GM12892 (cell line): ENCODE measurements around the gene NARF.
"Not testable (repeated sequence)": the region's sequence is repeated elsewhere in the genome, so short reads cannot be mapped to it uniquely, and the experiment has no call there.

Source experiments
- DNase-seq: peaks from one replicate; pipeline ENCODE4 v3.0.0; 2011; ENCODE audit not compliant: insufficient read length
- FAIRE-seq: peaks from 2 replicates; lab custom pipeline; 2011; peaks lifted over from hg19 to GRCh38; lab: Jason Lieb, UNC
- POLR2A ChIP-seq: IDR thresholded peaks from 2 replicates; pipeline ENCODE4 v1.6.1; 2011; ENCODE audit warnings: low read depth, low read length, control low read depth
- POLR2AphosphoS5 ChIP-seq: IDR thresholded peaks from 2 replicates; pipeline ENCODE4 v1.6.1; 2011; ENCODE audit warnings: low read depth, low read length, control low read depth
- TAF1 ChIP-seq: IDR thresholded peaks from 2 replicates; pipeline ENCODE4 v1.6.1; 2011; ENCODE audit warnings: low read depth, mild to moderate bottlenecking, control low read depth, low read length, borderline replicate concordance

Gene NARF

DNA sequence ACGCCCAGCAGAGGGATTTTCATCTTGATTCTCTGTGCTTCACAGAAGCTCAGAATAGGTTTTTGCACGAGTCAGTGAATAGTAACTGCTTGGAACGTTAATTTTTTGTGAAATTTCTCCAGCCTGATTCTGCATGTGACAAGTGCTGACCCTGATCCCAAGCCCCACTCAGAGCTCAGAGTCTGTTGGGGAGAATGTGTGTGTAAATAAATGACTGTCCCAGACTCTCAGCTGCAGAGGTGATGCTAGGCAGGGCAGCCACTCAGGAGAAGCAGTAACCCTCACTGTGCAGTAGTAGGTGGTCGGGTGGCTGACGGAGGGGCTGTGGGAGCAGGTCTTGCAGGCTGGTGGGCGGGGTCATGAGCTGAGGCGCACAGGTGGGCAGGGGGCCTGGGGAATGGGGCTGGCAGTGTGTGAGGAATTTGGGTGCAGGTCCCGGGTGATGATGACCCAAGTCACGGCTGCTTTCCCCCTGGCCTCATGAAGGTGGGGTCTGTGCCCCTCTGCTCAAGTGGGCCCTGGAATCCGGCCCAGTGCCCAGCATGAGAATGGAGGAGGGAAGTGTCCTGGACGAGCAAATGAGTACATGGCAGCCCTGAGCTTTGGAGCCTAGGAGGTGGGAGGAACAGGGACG lies 44.7 kb downstream of the NARF start:
- TF ChIP-seq POLR2AphosphoS5 (no peak), TAF1 (no peak), POLR2A (no peak)
- DNase-seq (no peak), FAIRE-seq (no peak)

DNA sequence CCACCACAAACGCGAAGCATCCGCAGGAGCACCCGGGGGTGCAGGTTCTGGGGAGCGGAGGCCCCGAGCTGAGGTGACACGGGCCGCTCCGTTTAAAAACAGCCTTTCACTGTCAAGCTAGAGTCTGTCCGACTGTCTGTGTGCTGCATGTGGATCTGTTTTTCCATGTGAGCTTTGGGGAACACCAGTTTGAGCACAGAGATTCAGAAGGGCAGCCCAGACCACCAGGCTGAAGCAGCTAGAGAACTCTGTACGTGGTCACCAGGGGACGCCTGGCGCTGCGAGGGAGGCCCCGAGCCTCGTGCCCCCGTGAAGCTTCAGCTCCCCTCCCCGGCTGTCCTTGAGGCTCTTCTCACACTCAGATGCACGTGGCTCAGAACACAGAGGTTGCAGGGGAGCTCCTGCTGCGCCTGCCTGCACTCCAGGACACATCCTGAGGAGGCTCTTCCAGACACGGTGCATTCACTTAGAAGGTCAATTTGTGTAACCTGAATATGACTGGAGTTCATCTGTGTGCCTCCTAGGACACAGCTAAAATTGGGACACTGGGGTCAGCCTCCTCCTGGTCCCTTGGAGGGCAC lies 45.3 kb downstream of the NARF start:
- no peak for FAIRE-seq

GRCh38 chr17:82505296-82505695 lies 46.8 kb downstream of the NARF start:
- FAIRE-seq (no peak), DNase-seq (no peak)
- TF ChIP-seq POLR2AphosphoS5 (no peak), TAF1 (no peak), POLR2A (no peak)

More for the DNA sequence above, 45.3 kb downstream of the NARF start:
- DNase-seq: no peak
- no peak for TF ChIP-seq POLR2AphosphoS5
- TF ChIP-seq TAF1: no peak
- TF ChIP-seq POLR2A: no peak

- DNase-seq: not testable (repeated sequence)
- FAIRE-seq: peak; percentile 92
These were observed 47.9 kb downstream of the NARF start for GRCh38 chr17:82506402-82506801.

DNA sequence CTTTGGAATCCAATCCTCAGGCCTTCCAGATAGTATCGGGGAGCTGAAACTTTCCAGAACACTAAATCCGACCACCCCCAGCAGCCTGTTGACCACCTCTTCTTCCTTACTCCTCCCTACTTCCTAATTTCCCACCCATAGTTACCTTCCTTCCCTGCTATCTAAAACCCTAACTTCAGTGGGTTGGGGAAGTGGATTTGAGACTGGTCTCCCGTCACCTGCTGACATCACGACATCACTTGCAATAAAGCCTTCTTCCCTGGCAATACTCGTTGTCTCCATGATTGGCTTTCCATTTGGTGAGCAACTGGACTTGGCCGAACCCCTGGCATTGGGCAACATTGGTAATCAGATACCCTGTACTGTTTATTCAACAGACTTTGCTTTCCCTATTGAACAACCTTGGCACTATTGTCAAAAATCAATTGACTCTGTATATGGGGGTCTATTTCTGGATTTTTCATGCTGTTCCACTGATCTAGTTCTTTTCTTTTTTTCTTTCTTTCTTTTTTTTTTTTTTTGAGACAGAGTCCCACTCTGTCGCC lies 49.2 kb downstream of the NARF start:
- TF ChIP-seq POLR2AphosphoS5 (no peak), POLR2A (no peak), TAF1 (no peak)
- DNase-seq: no peak
- peak; percentile 81 for FAIRE-seq

DNA sequence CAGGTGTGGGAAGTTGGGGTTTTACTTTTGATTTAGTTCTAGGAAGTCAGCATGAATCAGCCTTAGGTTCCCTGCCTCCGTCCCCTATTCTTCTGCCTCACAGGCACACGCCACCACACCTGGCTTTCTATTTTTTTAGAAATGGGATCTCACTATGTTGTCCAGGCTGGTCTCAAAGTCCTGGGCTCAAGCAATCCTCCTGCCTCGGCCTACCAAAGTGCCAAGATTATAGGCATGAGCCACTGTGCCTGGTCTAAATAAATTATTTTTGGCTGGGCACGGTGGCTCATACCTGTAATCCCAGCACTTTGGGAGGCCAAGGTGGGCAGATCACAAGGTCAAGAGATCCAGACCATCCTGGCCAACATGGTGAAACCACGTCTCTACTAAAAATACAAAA lies 53.1 kb downstream of the NARF start:
- not testable (repeated sequence) for DNase-seq, FAIRE-seq

- FAIRE-seq, DNase-seq: not testable (repeated sequence)
These were observed 55.3 kb downstream of the NARF start for GRCh38 chr17:82513864-82514263.

- no peak for DNase-seq
- FAIRE-seq: no peak
- TF ChIP-seq POLR2AphosphoS5 (no peak), TAF1 (no peak), POLR2A (no peak)
These were observed 58.8 kb downstream of the NARF start for GRCh38 chr17:82517230-82517865.

DNA sequence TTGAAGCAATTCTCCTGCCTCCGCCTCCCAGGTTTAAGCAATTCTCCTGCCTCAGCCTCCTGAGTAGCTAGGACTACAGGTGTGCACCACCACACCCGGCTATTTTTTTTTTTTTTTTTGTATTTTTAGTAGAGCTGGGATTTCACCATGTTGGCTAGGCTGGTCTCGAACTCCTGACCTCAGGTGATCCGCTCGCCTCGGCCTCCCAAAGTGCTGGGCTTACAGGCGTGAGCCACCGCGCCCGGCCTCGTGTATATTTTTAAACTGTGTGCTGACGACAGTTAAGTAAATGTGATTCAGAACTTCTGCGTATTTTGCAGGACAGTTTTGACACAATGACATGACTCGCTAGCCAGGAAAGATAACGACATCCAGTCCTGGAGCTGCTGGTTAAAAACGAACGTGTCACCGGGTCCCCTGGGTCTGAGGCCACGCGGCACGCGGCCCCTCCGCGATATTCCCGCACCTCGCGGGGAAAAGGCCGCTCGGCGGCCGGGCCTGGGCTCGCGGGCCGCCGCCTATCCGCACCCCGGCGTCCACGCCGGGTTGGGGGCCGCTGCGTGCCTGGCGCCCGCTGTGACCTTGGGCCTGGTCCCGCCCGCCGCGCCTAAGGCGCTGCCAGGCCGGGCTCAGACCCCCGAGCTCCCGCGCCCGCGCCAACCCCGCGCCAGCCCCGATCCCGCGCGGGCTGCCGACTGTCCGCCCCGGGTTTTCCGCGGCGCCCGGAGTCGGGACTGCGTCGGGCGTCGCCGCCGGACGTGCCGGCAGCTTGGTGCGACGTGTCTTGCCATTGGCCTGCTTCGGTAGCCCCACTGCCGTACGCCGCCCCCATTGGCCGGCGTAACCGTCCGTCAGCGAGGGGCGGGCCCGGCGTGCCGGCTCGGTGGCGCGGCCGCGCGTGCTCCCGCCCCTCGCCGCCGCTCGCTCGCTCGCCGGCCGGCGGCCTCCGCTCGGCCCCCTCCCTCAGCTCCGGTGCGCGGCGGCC lies 60.6 kb downstream of the NARF start, which contains the start of gene FOXK2:
FOXK2 (plus strand) TSS at position 907 of the 985 bp plus-strand sequence. CDS start 157 bp downstream, outside the sequence.
- TF ChIP-seq POLR2A (peak; percentile 81), TAF1 (no peak), POLR2AphosphoS5 (peak; percentile 64)
- DNase-seq (peak; percentile 98), FAIRE-seq (peak; percentile 100)

- DNase-seq: peak; percentile 47
- TF ChIP-seq TAF1: no peak
- no peak for TF ChIP-seq POLR2A
- TF ChIP-seq POLR2AphosphoS5: no peak
- no peak for FAIRE-seq
These were observed 61.7 kb downstream of the NARF start for GRCh38 chr17:82519971-82520903.

DNA sequence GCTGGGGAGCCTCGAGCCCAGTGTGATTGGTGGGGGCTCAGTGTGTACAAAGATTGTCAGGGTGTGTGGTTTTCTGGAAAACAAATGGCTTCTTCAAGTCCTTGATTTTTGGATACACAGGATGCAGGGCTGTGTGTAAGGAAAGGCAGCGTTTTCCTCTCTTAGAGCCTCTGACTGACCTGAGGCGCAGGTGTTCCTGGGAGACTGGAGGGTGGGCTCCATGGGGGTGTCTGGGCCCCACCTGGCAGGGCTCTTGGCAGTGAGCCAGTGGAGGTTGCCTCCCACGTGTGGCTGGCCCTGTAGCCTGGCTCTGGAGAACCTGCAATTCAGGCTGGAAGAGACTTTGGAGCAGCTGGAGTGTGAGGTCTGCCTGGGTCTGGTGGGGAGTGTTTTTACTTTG lies 66.0 kb downstream of the NARF start:
- TF ChIP-seq POLR2AphosphoS5 (no peak), TAF1 (no peak), POLR2A (no peak)
- DNase-seq: no peak
- no peak for FAIRE-seq
